ENCODE data around the gene KIAA0825.

The KIAA0825 gene

DNA sequence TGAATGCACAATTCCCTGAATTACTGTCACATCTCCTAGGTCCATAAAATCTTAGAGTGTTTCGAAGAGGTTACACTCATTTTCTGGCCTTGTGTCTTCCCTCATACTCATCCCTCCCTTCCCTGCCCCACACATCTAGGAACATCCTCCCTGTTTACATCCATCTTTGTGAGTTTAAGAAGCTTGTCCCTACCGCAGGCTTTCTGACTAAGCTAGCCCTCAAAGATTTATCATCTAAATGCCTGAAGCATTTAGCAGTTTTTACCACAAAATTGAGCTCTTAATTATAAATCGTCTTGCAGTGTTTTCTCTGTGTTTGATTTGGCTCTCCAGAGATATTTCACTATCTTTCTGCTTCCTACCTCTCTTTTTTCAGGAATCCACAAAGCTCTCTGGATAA lies 374.8 kb downstream of the KIAA0825 start:
- DNase-seq (ENCODE audit: low read depth) = no peak

DNA sequence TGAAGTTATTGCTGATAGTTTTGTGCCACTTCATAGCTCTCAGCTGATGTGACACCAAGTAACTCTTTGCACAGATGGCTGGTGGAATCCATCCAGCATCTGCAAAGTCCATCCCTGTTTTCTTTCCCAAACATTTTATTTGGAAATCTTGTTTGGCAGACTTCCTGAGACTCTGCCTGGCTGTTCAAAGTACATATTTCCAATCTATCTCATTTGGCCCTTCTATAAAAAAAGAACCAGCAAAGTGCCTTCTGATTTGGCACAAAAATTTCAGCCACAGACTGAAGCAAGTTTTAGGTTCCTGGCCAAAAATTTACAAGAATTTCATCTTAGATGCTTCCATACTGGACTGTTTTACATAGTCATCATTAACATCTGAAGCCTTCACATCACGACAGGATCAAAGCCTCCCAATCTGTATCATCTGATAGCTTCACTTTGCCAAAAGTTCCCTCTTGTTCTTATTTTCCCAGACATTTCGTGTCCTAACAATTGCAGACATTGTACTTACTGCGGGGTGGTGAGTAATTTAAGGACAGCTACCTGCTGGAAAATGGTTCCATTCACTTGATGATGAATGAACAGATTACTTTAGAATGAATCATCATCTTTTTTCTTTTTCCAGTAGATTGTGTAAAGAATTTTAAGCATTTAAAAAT lies 377.3 kb downstream of the KIAA0825 start:
- no peak for DNase-seq (ENCODE audit: low read depth)

DNA sequence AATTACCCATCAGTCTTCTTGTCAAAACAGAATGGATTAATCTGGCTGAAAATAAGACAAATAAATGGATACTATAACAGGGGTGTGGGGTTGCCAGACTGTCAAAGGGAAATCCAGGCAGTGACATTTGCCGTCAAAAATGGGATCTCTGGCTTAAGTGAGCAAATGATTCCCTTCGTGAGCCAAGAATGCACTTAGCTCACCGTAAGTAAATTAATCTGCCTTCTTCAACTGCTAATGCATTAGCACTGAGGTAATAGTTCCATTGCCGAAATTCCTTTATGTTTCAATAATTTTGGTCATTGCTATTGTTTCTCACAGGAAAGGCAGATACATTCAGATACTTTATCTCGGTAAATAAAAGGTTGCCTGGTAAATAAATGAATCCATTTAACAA lies 377.8 kb downstream of the KIAA0825 start:
- DNase-seq (ENCODE audit: low read depth) = no peak

DNA sequence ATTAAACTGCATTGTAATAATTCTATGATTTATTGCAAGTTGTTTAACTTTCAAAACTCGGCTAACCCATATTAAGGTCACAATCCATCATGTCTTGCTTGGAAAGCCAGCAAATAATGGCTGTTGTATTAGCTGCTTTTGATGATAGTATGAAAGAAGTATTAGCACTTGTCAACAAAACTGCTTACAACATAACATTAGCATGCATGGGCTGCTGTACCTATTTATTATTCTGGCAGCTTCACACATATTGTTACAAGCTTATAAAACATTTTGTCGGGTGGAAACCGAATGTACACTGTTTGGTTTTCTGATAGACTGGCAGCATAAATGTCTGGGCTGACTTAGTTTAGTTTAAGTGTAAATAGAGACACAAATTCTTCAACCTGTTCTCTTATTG lies 378.3 kb downstream of the KIAA0825 start:
- no peak for DNase-seq (ENCODE audit: low read depth)

DNA sequence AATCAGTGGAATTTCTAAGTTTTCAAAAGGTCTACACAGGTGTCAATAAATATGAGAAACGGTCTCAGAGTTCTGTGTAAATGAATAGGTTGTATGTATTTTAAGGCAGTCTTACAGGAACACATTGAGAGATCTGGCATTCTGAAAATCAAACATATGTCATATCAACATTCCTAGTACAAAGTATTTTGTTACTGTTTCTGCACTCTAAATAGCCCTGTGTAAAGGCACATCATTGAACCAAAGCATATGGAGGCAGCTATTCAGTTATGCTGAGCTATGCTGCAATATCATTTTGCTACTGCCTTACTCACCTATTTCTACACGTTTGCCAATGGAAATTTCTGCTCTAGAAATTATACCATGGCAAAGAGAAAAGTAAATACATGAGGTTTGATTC lies 379.1 kb downstream of the KIAA0825 start:
- DNase-seq (ENCODE audit: low read depth) = no peak

DNA sequence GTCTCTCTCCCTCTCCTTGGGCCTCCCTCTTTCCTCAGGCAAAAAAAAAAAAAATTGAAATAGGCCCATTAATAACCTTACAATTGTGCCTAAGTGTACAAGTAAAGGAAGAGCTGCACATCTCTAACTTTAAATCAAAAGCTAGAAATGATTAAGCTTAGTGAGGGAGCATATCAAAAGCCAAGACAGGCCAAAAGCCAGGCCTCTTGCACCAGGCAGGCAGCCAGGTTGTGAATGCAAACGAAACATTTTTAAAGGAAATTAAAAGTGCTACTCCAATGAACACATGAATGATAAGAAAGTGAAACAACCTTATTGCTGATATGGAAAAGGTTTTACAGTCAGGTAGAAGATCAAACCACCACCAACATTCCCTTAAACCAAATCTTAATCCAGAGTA lies 383.4 kb downstream of the KIAA0825 start:
- no peak for DNase-seq (ENCODE audit: low read depth)

DNA sequence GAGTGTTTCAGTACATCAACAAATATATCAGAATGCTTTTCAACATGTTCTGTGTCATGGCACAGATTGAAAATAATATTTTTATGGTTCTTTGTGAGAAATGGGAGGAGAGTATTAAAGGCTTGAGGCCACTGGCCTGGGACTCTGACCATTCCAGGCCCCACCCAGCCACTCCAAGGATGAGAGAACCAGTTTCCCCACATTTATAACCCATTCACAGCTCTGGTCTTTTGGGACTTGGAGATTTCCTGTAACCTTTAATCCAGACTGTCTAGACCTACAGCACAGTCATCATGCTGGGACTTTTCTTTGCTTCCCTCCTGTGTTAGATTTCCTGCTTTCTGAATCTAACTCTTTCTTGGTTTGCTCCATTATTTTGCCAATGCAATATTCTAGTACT lies 389.6 kb downstream of the KIAA0825 start:
- DNase-seq (ENCODE audit: low read depth) = no peak

DNA sequence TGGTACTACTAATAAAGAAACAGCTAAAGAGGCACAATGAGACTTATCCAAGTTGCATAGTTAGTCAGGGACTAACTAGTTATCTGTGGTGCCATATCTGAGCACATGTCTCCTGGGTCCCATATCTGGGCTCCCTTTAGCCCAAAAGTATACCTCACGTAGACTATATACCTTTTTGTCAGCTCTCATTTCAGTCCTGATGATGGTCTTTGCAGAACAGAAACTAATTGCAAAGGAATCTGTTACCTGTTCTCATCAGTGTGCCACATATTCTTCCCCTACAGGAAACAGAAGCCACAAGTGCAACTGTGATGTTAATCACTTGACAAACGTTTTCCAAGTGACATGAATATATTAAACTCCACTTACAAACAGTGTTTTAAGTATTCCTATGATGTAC lies 395.2 kb downstream of the KIAA0825 start:
- DNase-seq (ENCODE audit: low read depth) = no peak

DNA sequence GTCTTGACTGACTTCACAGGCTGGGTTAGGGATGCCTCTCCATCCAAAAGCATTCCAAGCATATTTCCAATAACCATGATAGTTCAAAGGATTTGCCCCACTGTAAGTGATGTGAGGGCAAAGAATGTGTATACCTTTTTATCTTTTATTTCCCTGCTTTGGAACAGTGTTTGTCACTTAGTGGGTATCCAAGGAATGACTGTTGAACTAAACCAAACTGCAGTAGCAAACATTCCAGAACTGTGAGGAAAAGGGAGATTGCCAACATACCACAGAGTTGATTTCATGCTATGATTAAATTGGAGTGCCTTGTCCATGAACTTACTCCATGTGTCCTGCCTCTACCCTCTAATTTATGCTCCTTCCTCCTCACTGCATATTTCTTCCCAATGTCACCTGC lies 400.0 kb downstream of the KIAA0825 start:
- DNase-seq (ENCODE audit: low read depth) = no peak

DNA sequence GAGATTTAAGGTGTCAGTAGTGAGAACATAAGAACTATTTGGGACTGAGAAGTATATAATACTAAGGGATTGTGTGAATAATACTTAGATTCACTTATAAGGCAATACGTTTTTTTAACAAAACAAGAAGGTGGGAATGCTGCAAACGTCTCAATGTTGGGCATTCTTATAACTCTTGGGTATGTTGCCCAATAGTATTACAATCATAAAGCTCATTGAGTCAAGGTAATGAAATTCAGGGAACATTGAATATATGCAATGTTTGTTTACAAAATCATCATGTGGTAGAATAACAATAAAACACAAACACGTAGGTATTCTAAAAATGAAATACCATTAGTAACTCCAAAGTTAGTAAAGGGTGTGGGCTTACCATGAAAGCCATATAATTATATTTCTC lies 400.7 kb downstream of the KIAA0825 start:
- DNase-seq (ENCODE audit: low read depth) = no peak

DNA sequence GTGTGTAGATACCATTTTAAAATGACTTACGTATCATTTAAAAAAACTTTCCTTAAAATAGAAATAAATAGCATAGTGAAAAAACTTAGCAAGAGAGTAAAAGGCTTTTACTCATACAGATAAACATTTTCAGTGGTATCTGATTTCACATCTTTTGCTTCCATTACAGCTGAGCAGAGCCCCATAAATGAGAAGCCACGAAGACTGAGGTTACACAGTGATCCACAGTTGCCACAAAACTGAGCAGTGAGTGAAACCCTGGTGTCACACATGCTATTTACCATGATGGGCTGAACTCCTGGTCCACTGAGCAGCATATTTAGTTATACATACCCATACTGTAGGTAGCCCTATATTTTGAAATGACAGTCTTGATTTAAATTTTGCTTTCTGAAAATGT lies 401.2 kb downstream of the KIAA0825 start:
- no peak for DNase-seq (ENCODE audit: low read depth)

DNA sequence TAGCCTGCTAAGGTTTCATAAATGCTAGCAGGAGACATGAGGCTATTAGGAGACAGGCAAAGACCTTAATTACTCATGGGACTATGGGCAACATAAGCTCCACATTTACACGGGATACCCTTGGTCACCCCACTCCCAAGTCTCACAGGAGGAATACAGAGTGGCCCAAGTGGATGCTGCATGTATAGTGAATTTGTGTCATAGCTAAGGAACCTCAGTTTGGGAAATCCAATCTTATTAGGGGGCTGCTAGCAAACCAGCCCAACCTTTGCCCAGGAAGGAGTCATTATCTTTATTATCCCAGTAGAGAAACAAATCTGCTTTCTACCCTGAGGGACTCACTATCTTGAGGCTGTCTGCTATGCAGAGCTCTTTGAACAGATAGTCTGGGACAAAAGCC lies 405.9 kb downstream of the KIAA0825 start:
- DNase-seq (ENCODE audit: low read depth) = no peak

DNA sequence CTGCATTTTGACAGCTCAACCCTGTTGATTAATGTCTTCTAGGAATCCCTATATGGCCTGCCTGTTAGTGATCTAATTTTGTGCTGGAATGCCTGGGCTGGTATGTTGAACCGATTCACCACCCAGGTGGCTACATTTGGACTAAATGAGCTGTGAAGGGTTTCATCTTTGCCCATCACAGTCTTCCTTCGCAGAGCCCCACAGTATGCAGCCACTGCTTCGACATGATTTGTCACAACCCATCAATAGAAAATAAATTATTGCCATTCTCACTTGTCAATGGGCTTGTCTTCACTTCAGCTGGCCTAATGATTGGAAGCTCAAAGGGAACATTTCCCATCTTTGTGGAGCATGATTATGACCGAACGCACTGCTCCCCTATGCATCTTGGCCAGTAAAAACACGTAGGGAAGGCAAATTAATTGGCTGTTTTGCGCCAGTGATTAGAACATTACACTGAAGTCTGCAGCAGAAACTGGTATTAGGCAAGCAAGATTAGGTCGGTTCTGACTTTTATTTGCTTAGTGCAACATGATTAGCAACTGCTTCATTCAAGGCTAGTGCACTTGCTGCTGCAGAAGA lies 408.5 kb downstream of the KIAA0825 start:
- no peak for DNase-seq (ENCODE audit: low read depth)

DNA sequence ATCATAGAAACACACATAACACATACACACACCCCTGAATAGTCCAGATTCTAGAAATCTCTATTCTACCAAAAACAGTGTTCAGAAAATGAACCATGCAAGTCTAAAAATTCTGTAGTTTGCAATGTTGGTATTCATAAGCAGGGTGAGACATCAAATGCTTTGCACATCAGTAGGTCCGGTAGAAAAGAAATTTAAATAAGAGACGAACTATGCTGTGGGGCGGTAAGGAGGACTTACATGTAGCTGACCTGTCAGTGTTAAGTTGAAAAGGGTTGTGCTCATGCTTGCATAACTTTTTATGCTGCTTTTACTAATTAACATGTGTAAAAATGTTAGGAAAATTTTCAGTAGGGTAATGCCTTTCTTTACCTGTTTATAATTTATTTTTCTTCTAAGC lies 409.1 kb downstream of the KIAA0825 start:
- DNase-seq (ENCODE audit: low read depth) = no peak

DNA sequence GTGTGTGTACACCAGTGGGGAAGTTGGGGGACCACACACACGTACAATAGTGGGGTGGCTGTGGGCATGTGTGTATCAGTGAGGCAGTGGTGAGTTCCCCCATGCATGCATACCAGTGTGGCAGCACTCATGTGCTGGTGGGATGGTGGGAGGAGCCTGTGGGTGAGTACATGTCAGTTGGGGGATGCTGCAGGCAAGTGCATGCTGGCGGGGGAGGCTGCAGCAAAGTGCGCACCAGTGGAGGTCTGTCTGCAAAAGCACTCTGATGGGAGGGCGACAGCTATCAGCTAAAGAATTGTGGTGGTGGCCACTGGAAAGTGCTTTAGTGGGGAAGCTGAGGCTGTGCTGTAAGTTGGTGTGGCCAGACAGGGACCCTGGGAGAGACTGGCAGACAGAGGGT lies 418.8 kb downstream of the KIAA0825 start:
- no peak for DNase-seq (ENCODE audit: low read depth)

DNA sequence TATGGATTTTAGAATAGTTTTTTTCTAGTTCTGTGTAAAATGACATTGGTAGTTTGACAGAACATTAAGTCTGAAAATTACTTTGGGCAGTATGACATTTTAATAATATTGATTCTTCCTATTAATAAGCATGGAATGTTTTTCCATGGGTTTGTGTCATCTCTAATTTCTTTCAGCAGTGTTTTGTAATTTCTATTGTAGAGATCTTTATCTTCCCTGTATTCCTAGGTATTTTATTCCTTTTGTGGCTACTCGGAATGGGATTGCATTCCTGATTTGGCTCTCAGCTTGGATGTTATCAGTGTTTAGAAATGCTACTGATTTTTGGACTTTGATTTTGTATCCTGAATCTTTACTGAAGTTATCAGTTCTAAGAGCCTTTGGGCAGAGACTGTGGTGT lies 420.4 kb downstream of the KIAA0825 start:
- DNase-seq (ENCODE audit: low read depth) = no peak

DNA sequence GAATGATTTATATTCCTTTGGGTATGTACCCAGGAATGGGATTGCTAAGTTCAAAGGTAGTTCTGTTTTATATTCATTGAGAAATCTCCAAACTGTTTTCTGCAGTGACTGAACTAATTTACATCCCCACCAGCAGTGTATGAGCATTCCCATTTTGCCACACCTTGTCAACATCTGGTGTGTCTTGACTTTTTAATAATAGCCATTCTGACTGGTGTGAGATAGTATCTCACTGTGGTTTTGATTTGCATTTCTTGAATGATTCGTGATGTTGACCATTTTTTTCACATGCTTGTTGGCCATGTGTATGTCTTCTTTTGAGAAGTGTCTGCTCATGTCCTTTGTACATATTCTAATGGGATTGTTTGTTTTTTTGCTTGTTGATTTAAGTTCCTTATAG lies 421.5 kb downstream of the KIAA0825 start:
- DNase-seq (ENCODE audit: low read depth) = no peak

DNA sequence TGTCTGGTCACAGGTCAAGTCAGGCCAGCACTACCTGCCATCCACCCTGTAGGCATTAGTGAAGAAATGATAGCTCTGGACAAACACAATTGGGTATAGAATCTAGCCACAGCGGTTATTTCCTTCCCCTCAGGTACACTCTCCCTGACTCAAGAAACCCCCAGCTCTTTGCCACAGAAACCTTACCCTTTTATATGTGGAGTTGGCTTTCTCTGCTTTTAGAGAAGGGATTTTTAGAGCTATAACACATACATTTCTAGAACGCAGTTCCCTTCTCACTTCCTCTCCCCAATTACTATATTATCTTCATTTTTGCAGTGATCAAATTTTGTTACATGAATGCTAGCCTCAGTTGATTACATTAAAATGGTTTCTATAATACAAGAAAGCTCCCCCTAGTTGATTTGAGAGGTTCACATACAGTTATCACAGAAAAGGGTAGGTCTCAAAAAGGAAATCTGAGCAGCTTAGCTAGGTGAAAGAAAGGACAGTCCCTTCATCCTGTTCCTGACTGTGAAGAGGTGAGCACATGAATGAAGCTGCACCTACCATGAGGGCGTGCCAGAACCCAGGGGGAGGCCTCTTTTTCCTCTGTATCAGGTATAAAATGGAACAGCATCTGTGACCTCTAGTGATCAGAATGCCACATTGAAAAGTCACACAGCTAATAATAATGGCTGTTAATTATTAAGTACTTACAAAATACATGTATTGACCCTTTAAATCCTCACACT lies 425.6 kb downstream of the KIAA0825 start:
- no peak for DNase-seq (ENCODE audit: low read depth)

DNA sequence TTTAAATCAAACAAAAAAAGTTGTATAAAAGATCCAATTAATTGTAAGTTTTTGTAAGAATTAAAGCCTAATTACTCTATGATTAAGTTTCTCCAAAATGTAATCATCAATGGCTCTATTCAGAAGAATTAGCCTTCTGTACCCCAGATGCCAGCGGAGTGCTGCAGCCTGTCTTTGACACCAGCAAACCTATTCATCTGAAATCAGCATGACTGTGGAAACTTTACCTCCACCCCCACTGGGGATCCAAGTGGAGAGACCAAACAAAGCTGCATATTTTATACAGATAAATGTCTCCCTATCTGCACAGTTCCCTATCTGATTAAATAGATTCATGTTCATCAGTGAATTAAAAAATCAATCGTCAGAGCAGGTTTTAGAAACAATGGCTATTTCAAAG lies 426.8 kb downstream of the KIAA0825 start:
- no peak for DNase-seq (ENCODE audit: low read depth)

DNA sequence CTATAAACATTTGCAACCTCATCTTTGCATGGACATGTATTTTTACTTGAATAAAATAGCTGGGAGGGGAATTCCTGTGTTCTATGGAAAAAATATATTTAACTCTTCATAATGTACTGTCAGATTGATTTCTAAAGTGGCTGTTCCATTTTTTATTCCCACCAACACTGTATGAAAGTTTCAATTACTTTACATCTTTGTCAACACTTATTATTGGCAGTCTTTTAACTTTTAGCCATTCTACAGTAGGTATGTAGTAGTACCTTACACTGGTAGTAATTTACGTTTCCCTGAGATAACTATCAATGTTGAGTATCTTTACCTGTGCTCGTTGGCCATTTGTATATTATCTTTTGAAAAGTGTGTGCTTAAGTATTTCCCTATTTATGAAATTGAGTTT lies 429.7 kb downstream of the KIAA0825 start:
- no peak for DNase-seq (ENCODE audit: low read depth)

DNA sequence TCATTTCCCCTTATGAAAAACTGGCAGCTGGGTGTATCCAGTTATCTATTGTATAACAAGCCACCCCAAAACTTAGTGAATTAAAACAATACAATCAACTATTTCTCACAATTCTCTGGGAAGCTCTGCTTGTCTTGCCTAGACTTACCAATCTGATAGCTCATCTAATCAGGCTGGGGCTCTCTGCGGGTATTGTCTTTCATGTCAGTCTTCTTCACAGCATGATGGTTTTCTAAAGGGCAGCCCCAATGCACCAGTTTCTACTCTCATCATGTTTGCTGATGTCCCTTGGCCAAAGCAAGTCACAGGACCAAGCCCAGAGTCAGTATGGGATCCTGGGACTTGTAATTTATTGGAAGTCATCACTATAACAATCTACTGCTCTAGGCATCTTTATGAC lies 433.5 kb downstream of the KIAA0825 start:
- no peak for DNase-seq (ENCODE audit: low read depth)

DNA sequence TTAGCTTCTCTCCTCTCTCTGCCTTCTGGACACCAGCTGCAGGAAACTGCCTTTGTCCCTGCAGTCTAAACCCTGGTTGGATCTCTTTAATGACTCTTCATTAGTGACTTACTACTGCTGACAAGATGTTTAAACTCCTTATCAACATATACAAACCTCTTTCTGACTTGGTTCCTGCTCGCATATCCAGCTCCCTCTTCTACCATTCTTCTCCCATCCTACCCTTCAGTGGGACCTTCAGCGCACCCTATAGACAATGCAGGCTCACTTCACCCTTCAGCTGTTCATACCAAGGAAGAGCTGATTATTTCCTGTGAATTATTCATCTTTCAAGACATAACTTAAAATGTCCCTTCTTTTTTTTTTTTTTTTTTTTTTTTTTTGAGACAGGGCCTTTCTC lies 436.5 kb downstream of the KIAA0825 start:
- DNase-seq (ENCODE audit: low read depth) = no peak

DNA sequence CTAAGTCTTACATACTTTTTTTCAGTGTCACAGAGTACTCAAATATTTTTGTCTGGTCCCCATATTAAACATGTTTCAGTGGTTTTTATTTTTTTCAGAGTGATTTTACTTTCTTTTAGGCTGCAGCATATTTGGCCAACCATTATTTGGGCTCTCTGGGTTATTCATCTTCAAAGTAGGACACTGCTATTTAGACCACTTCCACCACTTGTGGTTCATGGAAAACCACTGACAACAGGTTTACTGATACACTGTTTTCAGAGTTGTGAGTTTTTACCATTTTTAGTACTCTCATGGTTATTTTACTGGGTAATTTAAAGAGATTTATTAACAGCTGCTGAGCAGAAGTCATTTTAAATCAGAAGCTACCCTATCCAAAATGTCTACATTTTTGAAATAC lies 437.6 kb downstream of the KIAA0825 start:
- no peak for DNase-seq (ENCODE audit: low read depth)

DNA sequence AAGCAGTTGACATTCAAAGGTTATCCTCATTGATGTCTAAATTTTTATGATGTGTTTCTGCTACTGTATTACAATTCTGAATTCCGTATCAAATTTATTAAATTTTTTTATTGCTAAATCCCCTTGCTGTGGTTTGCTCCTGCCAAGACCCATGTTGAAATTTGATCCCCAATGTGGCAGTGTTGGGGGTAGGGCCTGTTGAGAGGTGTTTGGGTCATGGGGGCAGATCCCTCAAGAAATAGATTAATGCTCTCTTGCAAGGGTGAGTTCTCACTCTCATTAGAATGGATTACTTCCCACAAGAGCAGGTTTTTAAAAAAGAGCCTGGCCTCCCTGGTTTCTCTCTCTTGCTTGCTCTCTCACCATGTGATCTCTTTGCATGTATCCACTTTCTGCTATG lies 442.5 kb downstream of the KIAA0825 start:
- DNase-seq (ENCODE audit: low read depth) = no peak
